A673 (cell line): ENCODE data around the gene ELOVL3. TPM values are rescaled to one million over a fixed set of nuclear protein-coding genes. Genes with fewer than 3 reads are reported as not detected.

Experiments used
- Bru-seq: library from RNA; stranded (reverse); fragments of 400-500 nt; gene quantifications from one replicate; lab custom pipeline; 2021; lab: Mats Ljungman, UMichigan
- BruChase-seq, 2 experiments: library from RNA; stranded (reverse); fragments of 400-500 nt; gene quantifications; one replicate each; lab custom pipeline; 2021; lab: Mats Ljungman, UMichigan
- BruUV-seq: library from RNA; stranded (reverse); fragments of 400-500 nt; replicated peaks from 2 replicates; lab custom pipeline; 2021; lab: Mats Ljungman, UMichigan
- CTCF ChIA-PET: fragments of 300-600 bp; sonication (Branson Sonifier 250); formaldehyde crosslinking; loops from one replicate; lab custom pipeline; 2022; ENCODE audit warnings: antibody characterized with exemption; lab: Charles Lee
- POLR2A ChIA-PET: fragments of 300-600 bp; sonication (Branson Sonifier 250); formaldehyde crosslinking; loops from one replicate; lab custom pipeline; 2022; ENCODE audit warnings: antibody characterized with exemption; ENCODE audit not compliant: low non-redundant PET; lab: Charles Lee
- DNase-seq: peaks from one replicate; pipeline ENCODE4 v3.0.0-alpha.2; 2015; ENCODE audit warnings: low spot score
- H3K27ac ChIP-seq: fragments of 200-600 bp; sonication (generic); 2 replicates; pipeline ENCODE4 v1.5.1; 2016; ENCODE audit warnings: mixed run types, low read depth, mild to moderate bottlenecking, mixed read lengths, antibody characterized with exemption, low read length; ENCODE audit not compliant: poor library complexity, severe bottlenecking
- H3K27me3 ChIP-seq: fragments of 200-600 bp; sonication (generic); replicated peaks from 2 replicates; pipeline ENCODE4 v1.6.1; 2017; ENCODE audit warnings: mixed run types, low read depth, mild to moderate bottlenecking, mixed read lengths, antibody characterized with exemption, low read length; ENCODE audit not compliant: insufficient read depth, poor library complexity
- H3K36me3 ChIP-seq: fragments of 200-600 bp; sonication (generic); 2 replicates; pipeline ENCODE4 v1.6.1; 2016; ENCODE audit warnings: mixed run types, mild to moderate bottlenecking, mixed read lengths, antibody characterized with exemption, low read length; ENCODE audit not compliant: insufficient read depth, poor library complexity, severe bottlenecking
- H3K4me1 ChIP-seq: fragments of 200-600 bp; sonication (generic); 2 replicates; pipeline ENCODE4 v1.6.1; 2017; ENCODE audit warnings: mixed run types, mild to moderate bottlenecking, mixed read lengths, antibody characterized with exemption, low read length; ENCODE audit not compliant: insufficient read depth, poor library complexity, severe bottlenecking
- H3K4me3 ChIP-seq: fragments of 200-600 bp; sonication (generic); 2 replicates; pipeline ENCODE4 v1.5.1; 2016; ENCODE audit warnings: low read depth, mixed run types, mild to moderate bottlenecking, mixed read lengths, low read length; ENCODE audit not compliant: poor library complexity, severe bottlenecking
- H3K9me3 ChIP-seq: fragments of 200-600 bp; sonication (generic); 2 replicates; pipeline ENCODE4 v1.6.1; 2016; ENCODE audit warnings: mixed run types, low read depth, mild to moderate bottlenecking, mixed read lengths, antibody characterized with exemption, low read length; ENCODE audit not compliant: poor library complexity, severe bottlenecking
- CTCF ChIP-seq: fragments of 300-800, 200-600 bp; sonication (generic); conservative IDR thresholded peaks from 2 replicates; pipeline ENCODE4 v1.5.1; 2017; ENCODE audit warnings: low read depth, mild to moderate bottlenecking, antibody characterized with exemption, low read length, moderate library complexity, mixed read lengths
- EZH2 ChIP-seq: fragments of 200-600 bp; sonication (generic); IDR thresholded peaks from 2 replicates; pipeline ENCODE4 v1.6.1; 2017; ENCODE audit warnings: borderline replicate concordance, low read depth, mild to moderate bottlenecking, mixed read lengths, antibody characterized with exemption, low read length; ENCODE audit not compliant: poor library complexity, severe bottlenecking
- intact Hi-C: fragments of 100-400 bp; cut with micrococcal nuclease; formaldehyde crosslinking; loops from one replicate; pipeline ENCODE4 v1.10.0; 2022; ENCODE audit not compliant: unreplicated experiment
- long read RNA-seq: library from polyadenylated mRNA; stranded (forward); transcript quantifications from one replicate; pipeline ENCODE4 v2.0.0, GENCODE V29; 2022
- total RNA-seq: library from RNA; stranded (reverse); gene quantifications from 2 replicates; pipeline ENCODE4 v1.2.3, GENCODE V29; 2021

ELOVL3 gene
- total RNA-seq (0.44 TPM in 1 of 2 replicates, not detected in the other), Bru-seq, nascent RNA (not detected), BruChase-seq, experiment 1, labeled RNA remaining after a 2-hour chase (percentile 20 among the genes with signal in this experiment), BruChase-seq, experiment 2, labeled RNA remaining after a 6-hour chase (percentile 24 among the genes with signal in this experiment)
- long read RNA-seq, partial matches to known transcripts, result 0 of 2 reads
- long read RNA-seq, other reads (novel, unspliced or antisense), result 0 of 2 reads

- TF ChIP-seq EZH2 (no peak), CTCF (no peak)
- Histone ChIP-seq H3K27ac (peak within 1 kb of the TSS; percentile 51), H3K9me3 (no peaks in the 10 kb centered on the region), H3K4me1 (peaks cover 15% of the 10 kb centered on the region), H3K27me3 (peaks cover 10% of the 10 kb centered on the region), H3K4me3 (peak within 1 kb of the TSS; percentile 5), H3K36me3 (no peaks in the 10 kb centered on the region)
- ChIA-PET POLR2A (no interaction called here), CTCF (interaction anchor here (0.5 to 2.2 kb wide), 5 partner anchors 56 to 1688 kb away, joined by 3 to 11 read pairs (median 4); no protein-coding TSS in a partner anchor)
- DNase-seq, result peak; percentile 96
- BruUV-seq, result no TSS peak
- intact Hi-C loops, result loop anchor here (2.0 kb wide), 1 partner anchor 57 kb away; no protein-coding TSS in a partner anchor
These were observed at the start of gene ELOVL3 for GRCh38 chr10:102225646-102226541. ELOVL3 (plus strand) TSS chr10:102226299; CDS start chr10:102226549, 250 bp downstream.

- ChIA-PET POLR2A (no interaction called here), CTCF (no interaction called here)
- no peaks in the 10 kb centered on the region for H3K27me3 ChIP-seq
- no peak overlapping the region for H3K4me3 ChIP-seq
- BruUV-seq, result no TSS peak
- TF ChIP-seq EZH2 (no peak), CTCF (no peak)
- H3K36me3 ChIP-seq, result no peaks in the 10 kb centered on the region
- no peak for DNase-seq
- H3K4me1 ChIP-seq, result no peaks in the 10 kb centered on the region
- no peak overlapping the region for H3K27ac ChIP-seq
- intact Hi-C loops, result no loop called here
- peaks cover 9% of the 10 kb centered on the region for H3K9me3 ChIP-seq
These were observed 41.5 kb upstream of the ELOVL3 start for GRCh38 chr10:102184606-102185005.

GRCh38 chr10:102185272-102185671 lies 40.8 kb upstream of the ELOVL3 start:
- Histone ChIP-seq H3K9me3 (peaks cover 9% of the 10 kb centered on the region), H3K4me1 (no peaks in the 10 kb centered on the region), H3K36me3 (no peaks in the 10 kb centered on the region), H3K27ac (no peak overlapping the region), H3K4me3 (no peak overlapping the region), H3K27me3 (no peaks in the 10 kb centered on the region)
- DNase-seq, result no peak
- intact Hi-C loops, result no loop called here
- TF ChIP-seq EZH2 (no peak), CTCF (no peak)
- ChIA-PET CTCF (no interaction called here), POLR2A (no interaction called here)
- BruUV-seq, result no TSS peak
